K562 (cell line): Measurements from ENCODE around the gene CMSS1. TPM values are rescaled to one million over a fixed set of nuclear protein-coding genes. Genes with fewer than 3 reads are reported as not detected.

ENCODE experiments used
- ATAC-seq: fragments of 200-7000 bp; cut with Tn5 transposase; 3 replicates; pipeline ENCODE4 v1.9.1; 2020; ENCODE audit warnings: moderate library complexity
- BruUV-seq: library from RNA; stranded (reverse); fragments of 400-500 nt; replicated peaks from 2 replicates; lab custom pipeline; 2021; lab: Mats Ljungman, UMichigan
- CTCF ChIA-PET: fragments of 300-600 bp; formaldehyde crosslinking; extraction: SDS; loops from one replicate; lab custom pipeline; 2021; ENCODE audit warnings: low intra/inter-chr PET ratio; lab: Yijun Ruan, JAX
- POLR2A ChIA-PET: fragments of 300-600, 350-650 bp; sonication (Branson Sonifier 250); formaldehyde crosslinking; extraction: SDS; loops from one replicate; lab custom pipeline; 2021; ENCODE audit warnings: antibody characterized with exemption, inconsistent platforms; lab: Yijun Ruan, JAX
- DNase-seq, 4 experiments: peaks; one replicate each; pipeline versions ENCODE4 v3.0.0 to v3.0.0-alpha.2; 2011 to 2018; ENCODE audit warnings: low spot score in 3 of 4, mixed read lengths in 3 of 4; ENCODE audit errors: extremely low read depth in 1 of 4
- FAIRE-seq: peaks from 2 replicates; lab custom pipeline; 2011; peaks lifted over from hg19 to GRCh38; lab: Jason Lieb, UNC
- H2AFZ ChIP-seq: 2 replicates; pipeline ENCODE4 v1.6.0; 2011; ENCODE audit warnings: low read depth, low read length, control low read depth, inconsistent platforms
- H3K27ac ChIP-seq: fragments of 200-600 bp; 3 replicates; pipeline ENCODE4 v1.8.0; 2011; ENCODE audit warnings: low read depth, mild to moderate bottlenecking, control low read depth, inconsistent platforms, low read length, moderate library complexity, mixed read lengths; ENCODE audit errors: extremely low read depth
- H3K27me3 ChIP-seq, 2 experiments: fragments of 300-600 bp in 1 of 2; 2 replicates in 1 of 2; 3 replicates in 1 of 2; pipeline versions ENCODE4 v1.6.0 to v1.8.0; 2011; ENCODE audit warnings: inconsistent platforms in 2 of 2, low read length in 2 of 2, mild to moderate bottlenecking in 1 of 2, mixed read lengths in 1 of 2, moderate library complexity in 1 of 2; ENCODE audit not compliant: control insufficient read depth in 2 of 2, insufficient read depth in 2 of 2
- H3K36me3 ChIP-seq: fragments of 300-600 bp; 3 replicates; pipeline ENCODE4 v1.8.0; 2011; ENCODE audit warnings: mild to moderate bottlenecking, low read length, inconsistent platforms; ENCODE audit not compliant: control insufficient read depth, insufficient read depth
- H3K4me1 ChIP-seq, 2 experiments: fragments of 200-600 bp in 1 of 2; replicated peaks in 1 of 2; 2 replicates in 1 of 2; 3 replicates in 1 of 2; pipeline versions ENCODE4 v1.5.1 to v1.8.0; 2011; ENCODE audit warnings: inconsistent platforms in 2 of 2, low read length in 2 of 2, mild to moderate bottlenecking in 1 of 2, mixed read lengths in 1 of 2, moderate library complexity in 1 of 2; ENCODE audit not compliant: control insufficient read depth in 2 of 2, insufficient read depth in 2 of 2
- H3K4me2 ChIP-seq: 2 replicates; pipeline ENCODE4 v1.6.1; 2011; ENCODE audit warnings: low read length, control low read depth, inconsistent platforms, mixed read lengths; ENCODE audit not compliant: insufficient read depth
- H3K4me3 ChIP-seq: fragments of 200-600 bp; sonication (generic), shearing (Covaris generic); 2 replicates; pipeline ENCODE4 v1.5.1; 2016; ENCODE audit warnings: control low read depth, inconsistent platforms
- H3K79me2 ChIP-seq: fragments of 200-600 bp; 3 replicates; pipeline ENCODE4 v1.8.0; 2011; ENCODE audit warnings: low read length, inconsistent platforms; ENCODE audit not compliant: control insufficient read depth, insufficient read depth
- H3K9ac ChIP-seq, 2 experiments: 2 replicates each; pipeline versions ENCODE4 v1.6.0 to v1.6.1; 2011; ENCODE audit warnings: low read depth in 2 of 2, low read length in 2 of 2, control low read depth in 1 of 2, inconsistent platforms in 1 of 2, mild to moderate bottlenecking in 1 of 2, mixed read lengths in 1 of 2; ENCODE audit not compliant: insufficient read depth in 1 of 2
- H3K9me1 ChIP-seq: one replicate; pipeline ENCODE4 v1.6.0; 2011; ENCODE audit warnings: inconsistent platforms, mild to moderate bottlenecking, low read length, moderate library complexity; ENCODE audit not compliant: control insufficient read depth, insufficient read depth
- H3K9me3 ChIP-seq: replicated peaks from 2 replicates; pipeline ENCODE4 v1.5.1; 2011; ENCODE audit warnings: low read depth, low read length, inconsistent platforms; ENCODE audit not compliant: control insufficient read depth, insufficient read depth
- H4K20me1 ChIP-seq: replicated peaks from 2 replicates; pipeline ENCODE4 v1.6.1; 2011; ENCODE audit warnings: low read length, inconsistent platforms, mixed read lengths; ENCODE audit not compliant: control insufficient read depth, insufficient read depth
- ARID3B ChIP-seq: fragments of 250-450 bp; sonication (Bioruptor Pico); IDR thresholded peaks from 2 replicates; pipeline ENCODE4 v1.4.0; 2020; ENCODE audit warnings: borderline replicate concordance
- CBX2 ChIP-seq: fragments of 200-600 bp; sonication (generic); IDR thresholded peaks from one replicate; pipeline ENCODE4 v1.6.1; 2012; ENCODE audit warnings: mild to moderate bottlenecking, low read length, inconsistent platforms; ENCODE audit not compliant: insufficient read depth, poor library complexity, severe bottlenecking
- CGGBP1 ChIP-seq: fragments of 250-450 bp; sonication (Bioruptor Pico); IDR thresholded peaks from 2 replicates; pipeline ENCODE4 v1.9.0; 2021; ENCODE audit warnings: mild to moderate bottlenecking
- FIP1L1 ChIP-seq: fragments of 200-400 bp; formaldehyde crosslinking; IDR thresholded peaks from 2 replicates; pipeline ENCODE4 v1.6.1; 2018; ENCODE audit warnings: mild to moderate bottlenecking, low read depth, low read length; ENCODE audit not compliant: poor library complexity, severe bottlenecking
- FUS ChIP-seq: fragments of 200-400 bp; formaldehyde crosslinking; optimal IDR thresholded peaks from 2 replicates; pipeline ENCODE3; 2017; ENCODE audit warnings: low read depth, low read length
- HNRNPL ChIP-seq: fragments of 200-400 bp; formaldehyde crosslinking; IDR thresholded peaks from 2 replicates; pipeline ENCODE4 v1.6.1; 2017; ENCODE audit warnings: low read depth, mild to moderate bottlenecking, low read length
- MBD1 ChIP-seq: fragments of 250-450 bp; sonication (Bioruptor Pico); IDR thresholded peaks from 2 replicates; pipeline ENCODE4 v1.8.0; 2022; ENCODE audit warnings: inconsistent platforms
- VEZF1 ChIP-seq: fragments of 200-800 bp; sonication (Bioruptor generic); IDR thresholded peaks from 2 replicates; pipeline ENCODE4 v1.6.1; 2017; ENCODE audit warnings: missing genetic modification characterization, missing compliant biosample characterization
- ZBTB1 ChIP-seq: sonication (generic); formaldehyde crosslinking; IDR thresholded peaks from 2 replicates; pipeline ENCODE4 v1.8.1; 2023; ENCODE audit warnings: missing genetic modification reagents, low read depth, mild to moderate bottlenecking, borderline replicate concordance
- ZNF512 ChIP-seq: IDR thresholded peaks from 2 replicates; pipeline ENCODE4 v1.6.1; 2016; ENCODE audit warnings: missing genetic modification characterization, missing compliant biosample characterization
- WGBS: fragments of 100-300 bp; shearing (Covaris generic); methylation state at CpG from one replicate; pipeline ENCODE4 v1.1.6; 2016; ENCODE audit warnings: low coverage, mixed read lengths; ENCODE audit not compliant: insufficient coverage; ENCODE audit errors: missing lambda C conversion rate; 5-methylcytosine and 5-hydroxymethylcytosine counted together
- in situ Hi-C: fragments of 300-500 bp; cut with MboI; formaldehyde crosslinking; loops from 4 replicates; pipeline ENCODE4 v1.15.0; 2018; ENCODE audit warnings: inconsistent platforms, mixed read lengths
- intact Hi-C: fragments of 100-400 bp; cut with micrococcal nuclease; formaldehyde crosslinking; loops from 2 replicates; pipeline ENCODE4 v1.14.2; 2022
- polyA plus RNA-seq, 8 experiments: library from polyadenylated mRNA; depleted of rRNA in 4 of 8; stranded (reverse) in 5 of 8; unstranded in 3 of 8; fragments of >200 nt; fragmentation: Nextera tagmentation in 2 of 8; fragmentation: Illumina TruSeq in 1 of 8; extraction: Ambion mirVana in 2 of 8; extraction: Trizol in 1 of 8; gene quantifications; 2 replicates each; pipeline versions ENCODE4 v1.2.1 to v1.2.3, GENCODE V29; 2011 to 2014; ENCODE audit warnings: inconsistent platforms in 1 of 8, missing spikeins in 1 of 8
- total RNA-seq, 7 experiments: library from RNA; depleted of rRNA in 6 of 7; stranded (reverse); fragments of >200 nt in 6 of 7; fragmentation: Illumina TruSeq in 2 of 7; extraction: Trizol in 2 of 7; gene quantifications; 2 replicates each; pipeline versions ENCODE4 v1.2.1 to v1.2.3, GENCODE V29; 2011 to 2021; ENCODE audit warnings: low replicate concordance in 1 of 7

Gene CMSS1
- total and polyA plus RNA-seq, 9 of the 15 experiments (the other 6 are each of a cell fraction or from before 2014, with no cell fraction given): 46.9 to 109 (median 72.3) TPM

GRCh38 chr3:100048248-100048647, 230.6 kb downstream of the CMSS1 start:
- Histone ChIP-seq H2AFZ (no peak overlapping the region), H3K4me1 (no peaks in the 10 kb centered on the region), H3K4me2 (no peak overlapping the region)
- TF ChIP-seq ZNF512 (tag) (no peak), HNRNPL (no peak), VEZF1 (CRISPR knock-in tag) (no peak), CGGBP1 (no peak), FUS (no peak), ZBTB1 (no peak), FIP1L1 (no peak), ARID3B (no peak), MBD1 (CRISPR knock-in tag) (no peak), CBX2 (no peak)
- TF ChIP-seq, all 486 proteins: peak for 0
- ATAC-seq: no peak
- no peak for FAIRE-seq
- WGBS: 75% methylated on average over 3 of the region's 3 CpGs
- Histone ChIP-seq H3K27ac (no peak overlapping the region), H3K27me3 (no peaks in the 10 kb centered on the region), H3K9me3 (no peaks in the 10 kb centered on the region), H3K4me3 (no peak overlapping the region), H3K36me3 (no peaks in the 10 kb centered on the region), H3K79me2 (no peaks in the 10 kb centered on the region), H4K20me1 (no peaks in the 10 kb centered on the region), H3K9ac (no peak overlapping the region), H3K9me1 (no peaks in the 10 kb centered on the region)
- BruUV-seq: no TSS peak
- CTCF ChIA-PET: no interaction called here
- intact Hi-C loops (no loop called here), in situ Hi-C loops (no loop called here)
- no peak for DNase-seq
- POLR2A ChIA-PET: no interaction called here
